Measurements from ENCODE around the gene PJA1. TPM values are rescaled to one million over a fixed set of nuclear protein-coding genes. Genes with fewer than 3 reads are reported as not detected.

PJA1 gene
- total RNA-seq, 2 donors from 2014 or later: 8.2 to 8.3 TPM

DNA sequence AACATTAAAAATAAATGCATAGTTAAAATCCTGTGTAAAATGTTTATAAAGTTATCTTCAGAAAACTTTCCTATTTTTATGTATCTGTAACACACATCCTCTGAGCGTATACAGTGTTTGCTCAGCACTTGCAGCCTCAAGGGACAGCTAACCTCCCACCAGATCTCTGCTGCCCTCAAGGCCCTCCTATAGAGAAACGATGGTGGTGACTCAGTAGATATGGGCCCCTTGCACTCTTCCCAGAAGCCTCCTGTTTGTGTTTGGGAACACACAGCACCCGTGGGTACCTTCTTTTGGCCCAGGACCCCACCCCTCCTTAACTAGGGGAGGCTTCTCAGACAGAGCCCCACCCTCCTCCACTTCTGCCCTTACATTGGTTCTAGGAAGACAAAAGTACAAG is 26.7 kb downstream of the PJA1 start:
- Histone ChIP-seq H3K4me3 (no peak overlapping the region), H3K36me3 (replicated peaks in 1 of 2; ENCODE audit: insufficient read depth in 1 of 2, low read depth in 2 of 2) (no peaks in the 10 kb centered on the region), H3K27me3 (no peaks in the 10 kb centered on the region), H3K4me1 (no peaks in the 10 kb centered on the region), H3K9me3 (no peaks in the 10 kb centered on the region), H3K27ac (no peak overlapping the region)
- ATAC-seq (no peak), DNase-seq (no peak)
- WGBS, 2 donors: 34 to 76% methylated on average over 3 of the region's 3 CpGs
- intact Hi-C loops (cut with DNase I): no loop called here
- TF ChIP-seq POLR2A (IDR thresholded peaks at IDR 0.05) (no peak), CTCF (IDR thresholded peaks at IDR 0.05) (no peak)

GRCh38 chrX:69138118-69138390 is 27.2 kb downstream of the PJA1 start:
- intact Hi-C loops (cut with DNase I): no loop called here

DNA sequence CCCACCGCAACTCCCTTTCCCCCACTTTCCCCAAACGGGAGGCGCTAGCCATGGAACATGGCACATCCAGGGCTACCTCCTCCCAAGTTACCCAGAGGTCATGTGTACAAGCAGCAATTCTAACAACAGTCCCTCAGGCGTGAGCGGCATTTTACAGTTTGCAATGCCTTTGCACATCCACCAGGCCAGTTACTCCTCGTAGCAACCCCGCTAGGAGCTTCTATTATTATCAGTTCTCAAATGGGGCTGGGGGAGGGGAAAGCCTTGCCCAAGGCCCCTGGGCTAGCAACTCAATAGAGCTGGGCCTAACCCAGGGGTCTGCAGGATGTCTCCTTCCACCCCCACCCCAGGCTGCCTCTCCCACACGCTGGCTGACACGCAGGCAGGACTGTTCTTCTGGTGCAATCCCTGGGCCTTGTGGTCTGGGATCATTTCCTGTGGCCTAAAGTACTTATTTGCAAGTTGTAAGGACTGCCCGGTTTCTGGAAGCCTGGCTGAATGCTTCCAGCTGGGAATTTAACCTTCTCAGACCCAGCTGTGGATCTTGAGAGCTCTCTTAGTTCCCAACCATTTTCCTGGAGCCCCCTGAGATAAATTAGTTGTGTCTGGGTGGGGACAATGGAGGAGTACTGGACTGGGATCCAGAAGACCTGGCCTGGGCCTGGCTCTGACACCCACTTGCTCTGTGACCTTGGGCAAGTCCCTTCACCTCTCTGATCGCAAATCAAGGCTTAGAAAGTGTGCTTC is 27.7 kb downstream of the PJA1 start:
- no peak for TF ChIP-seq CTCF (IDR thresholded peaks at IDR 0.05)
- no peak for TF ChIP-seq POLR2A (IDR thresholded peaks at IDR 0.05)
- no peak overlapping the region for H3K4me3 ChIP-seq
- no peaks in the 10 kb centered on the region for H3K9me3 ChIP-seq
- intact Hi-C loops (cut with DNase I): no loop called here
- 13 to 51% methylated on average over 1 to 4 of the region's 11 CpGs for WGBS, 2 donors
- H3K36me3 ChIP-seq (replicated peaks in 1 of 2; ENCODE audit: insufficient read depth in 1 of 2, low read depth in 2 of 2): no peaks in the 10 kb centered on the region
- H3K27me3 ChIP-seq: no peaks in the 10 kb centered on the region
- peak; percentile 45 for ATAC-seq
- H3K4me1 ChIP-seq: no peaks in the 10 kb centered on the region
- peak in 1 of 4 donors; percentile 27 for DNase-seq
- H3K27ac ChIP-seq: peak overlapping the region in 2 of 4 donors; percentile 19 to 30

More at GRCh38 chrX:69138118-69138390, 27.2 kb downstream of the PJA1 start:
- Histone ChIP-seq H3K27me3 (no peaks in the 10 kb centered on the region), H3K4me3 (no peak overlapping the region), H3K36me3 (replicated peaks in 1 of 2; ENCODE audit: insufficient read depth in 1 of 2, low read depth in 2 of 2) (no peaks in the 10 kb centered on the region), H3K9me3 (no peaks in the 10 kb centered on the region), H3K4me1 (no peaks in the 10 kb centered on the region), H3K27ac (no peak overlapping the region)
- TF ChIP-seq POLR2A (IDR thresholded peaks at IDR 0.05): no peak
- TF ChIP-seq CTCF (IDR thresholded peaks at IDR 0.05): no peak
- ATAC-seq (no peak), DNase-seq (no peak)
- WGBS, 2 donors: 23 to 52% methylated on average over 1 to 2 of the region's 2 CpGs

GRCh38 chrX:69136546-69137331 is 28.5 kb downstream of the PJA1 start:
- no peak overlapping the region for H3K4me3 ChIP-seq

More at GRCh38 chrX:69136546-69137331, 28.5 kb downstream of the PJA1 start:
- DNase-seq (peak in 1 of 4 donors; percentile 8), ATAC-seq (no peak)
- no peaks in the 10 kb centered on the region for H3K9me3 ChIP-seq
- 34% methylated on average over 27 of the region's 42 CpGs; no CpG with 5 or more reads in 1 of the 2 donors for WGBS, 2 donors
- H3K27ac ChIP-seq: peak overlapping the region in 1 of 4 donors; percentile 30
- intact Hi-C loops (cut with DNase I): no loop called here
- H3K27me3 ChIP-seq: no peaks in the 10 kb centered on the region
- H3K4me1 ChIP-seq: no peaks in the 10 kb centered on the region
- no peak for TF ChIP-seq CTCF (IDR thresholded peaks at IDR 0.05)
- TF ChIP-seq POLR2A (IDR thresholded peaks at IDR 0.05): no peak
- H3K36me3 ChIP-seq (replicated peaks in 1 of 2; ENCODE audit: insufficient read depth in 1 of 2, low read depth in 2 of 2): no peaks in the 10 kb centered on the region

Measured in body of pancreas (tissue), 4 donors.